HG03280 (cell line): ENCODE measurements around the gene MUCL3.
"Not testable (repeated sequence)": the region's sequence is repeated elsewhere in the genome, so short reads cannot be mapped to it uniquely, and the experiment has no call there.

Source experiments
- ATAC-seq: cut with Tn5 transposase; IDR thresholded peaks from one replicate; pipeline ENCODE4 v1.9.1; 2021; ENCODE audit warnings: mild to moderate bottlenecking, moderate library complexity; ENCODE audit not compliant: unreplicated experiment

The MUCL3 gene, protein sequence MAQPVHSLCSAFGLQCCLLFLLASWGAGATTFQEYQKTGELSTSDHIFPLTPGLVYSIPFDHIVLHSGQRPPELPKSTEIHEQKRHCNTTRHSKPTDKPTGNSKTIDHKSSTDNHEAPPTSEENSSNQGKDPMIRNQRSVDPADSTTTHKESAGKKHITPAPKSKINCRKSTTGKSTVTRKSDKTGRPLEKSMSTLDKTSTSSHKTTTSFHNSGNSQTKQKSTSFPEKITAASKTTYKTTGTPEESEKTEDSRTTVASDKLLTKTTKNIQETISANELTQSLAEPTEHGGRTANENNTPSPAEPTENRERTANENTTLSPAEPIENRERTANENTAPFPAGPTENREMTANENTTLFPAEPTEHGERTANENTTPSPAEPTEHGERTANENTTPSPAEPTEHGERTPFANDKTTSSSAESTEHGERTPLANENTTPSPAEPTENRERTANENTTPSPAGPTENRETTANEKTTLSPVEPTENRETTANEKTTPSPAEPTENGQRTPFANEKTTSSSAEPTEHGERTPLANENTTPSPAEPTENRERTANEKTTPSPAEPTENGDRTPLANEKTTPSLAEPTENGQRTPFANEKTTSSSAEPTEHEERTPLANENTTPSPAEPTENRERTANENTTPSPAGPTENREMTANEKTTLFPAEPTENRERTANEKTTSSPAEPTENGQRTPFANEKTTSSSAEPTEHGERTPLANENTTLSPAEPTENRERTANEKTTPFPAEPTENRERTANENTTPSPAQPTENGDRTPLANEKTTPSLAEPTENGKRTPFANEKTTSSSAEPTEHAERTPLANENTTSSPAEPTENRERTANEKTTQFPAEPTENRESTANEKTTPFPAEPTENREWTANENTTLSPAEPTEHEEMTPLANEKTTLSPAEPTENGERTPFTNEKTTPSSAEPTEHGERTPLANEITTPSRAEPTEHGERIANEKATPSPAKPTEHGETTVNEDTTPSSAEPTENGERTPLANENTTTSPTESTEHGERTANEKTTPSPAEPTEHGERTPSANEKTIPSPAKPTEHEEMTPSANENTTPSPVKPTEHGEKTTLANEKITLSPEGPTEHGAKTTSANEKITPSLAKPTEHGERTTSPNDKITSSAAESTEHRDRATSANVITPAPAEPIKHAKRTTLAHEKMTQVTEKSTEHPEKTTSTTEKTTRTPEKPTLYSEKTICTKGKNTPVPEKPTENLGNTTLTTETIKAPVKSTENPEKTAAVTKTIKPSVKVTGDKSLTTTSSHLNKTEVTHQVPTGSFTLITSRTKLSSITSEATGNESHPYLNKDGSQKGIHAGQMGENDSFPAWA (N-terminal part only)

DNA sequence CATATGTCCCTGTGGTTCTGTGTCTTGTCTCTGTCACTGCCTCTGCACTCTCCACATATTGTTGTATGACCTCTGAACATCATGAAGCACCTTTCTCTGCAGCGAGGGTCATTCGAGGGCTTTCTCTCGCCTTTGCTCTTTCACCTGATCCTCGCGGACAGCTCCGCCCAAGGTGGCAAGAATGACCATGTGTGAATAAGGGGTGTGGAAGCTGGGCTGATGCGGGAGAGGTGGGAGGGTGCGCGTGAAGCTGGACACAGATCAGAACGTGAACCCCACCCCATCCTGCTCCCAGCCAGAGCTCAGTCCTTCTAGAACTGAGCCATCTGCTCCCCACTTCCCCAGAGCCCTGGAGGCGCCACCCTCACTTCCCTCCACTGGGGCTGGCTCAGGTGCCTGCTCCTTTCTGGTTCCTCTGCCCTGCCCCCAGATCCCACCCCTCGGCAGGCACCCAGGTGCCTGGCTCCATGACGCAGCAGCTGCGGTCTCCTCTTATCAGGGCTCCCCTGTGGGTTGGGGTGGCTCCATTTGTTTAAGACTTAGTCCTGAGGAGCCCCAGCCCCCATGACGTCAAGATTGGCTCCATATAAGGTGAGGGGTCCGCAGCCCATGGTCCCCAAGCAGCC lies at the start of gene MUCL3:
Gene MUCL3 (plus strand): TSS at position 613 of the 626 bp plus-strand sequence. CDS start 27 bp downstream, outside the sequence.
- no peak for ATAC-seq

DNA sequence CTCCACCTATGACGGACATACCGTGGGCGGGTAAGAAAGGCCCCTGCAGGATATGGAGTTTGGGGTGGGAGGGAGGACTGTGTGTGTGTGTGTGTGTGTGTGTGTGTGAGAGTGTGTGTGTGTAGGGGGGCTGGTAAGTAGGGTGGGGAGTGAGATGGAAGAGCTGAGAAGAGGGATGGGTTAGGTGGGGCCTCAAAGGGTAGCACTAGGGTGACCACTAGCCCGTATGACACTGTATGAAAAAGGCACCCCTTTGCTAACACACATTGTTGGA lies 49.4 kb upstream of the MUCL3 start:
- no peak for ATAC-seq

DNA sequence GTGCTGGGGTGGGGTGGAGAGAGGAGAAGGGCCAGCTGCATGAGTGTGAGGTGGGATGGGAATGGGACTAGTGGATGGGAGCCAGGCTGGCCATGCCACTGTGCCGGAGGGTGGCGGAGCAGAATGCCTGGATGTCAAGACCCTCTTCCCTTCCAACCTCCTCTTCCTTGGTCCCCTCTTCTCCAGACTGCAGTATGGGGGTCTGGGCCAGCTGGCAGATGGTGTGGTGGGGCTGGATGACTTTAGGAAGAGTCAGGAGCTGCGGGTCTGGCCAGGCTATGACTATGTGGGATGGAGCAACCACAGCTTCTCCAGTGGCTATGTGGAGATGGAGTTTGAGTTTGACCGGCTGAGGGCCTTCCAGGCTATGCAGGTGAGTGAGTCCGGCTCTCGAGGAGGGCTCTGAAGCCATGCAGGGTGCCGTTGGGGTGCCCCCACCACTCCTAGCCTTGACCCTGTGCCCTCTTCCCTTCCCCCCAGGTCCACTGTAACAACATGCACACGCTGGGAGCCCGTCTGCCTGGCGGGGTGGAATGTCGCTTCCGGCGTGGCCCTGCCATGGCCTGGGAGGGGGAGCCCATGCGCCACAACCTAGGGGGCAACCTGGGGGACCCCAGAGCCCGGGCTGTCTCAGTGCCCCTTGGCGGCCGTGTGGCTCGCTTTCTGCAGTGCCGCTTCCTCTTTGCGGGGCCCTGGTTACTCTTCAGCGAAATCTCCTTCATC lies 48.8 kb upstream of the MUCL3 start:
- no peak for ATAC-seq

DNA sequence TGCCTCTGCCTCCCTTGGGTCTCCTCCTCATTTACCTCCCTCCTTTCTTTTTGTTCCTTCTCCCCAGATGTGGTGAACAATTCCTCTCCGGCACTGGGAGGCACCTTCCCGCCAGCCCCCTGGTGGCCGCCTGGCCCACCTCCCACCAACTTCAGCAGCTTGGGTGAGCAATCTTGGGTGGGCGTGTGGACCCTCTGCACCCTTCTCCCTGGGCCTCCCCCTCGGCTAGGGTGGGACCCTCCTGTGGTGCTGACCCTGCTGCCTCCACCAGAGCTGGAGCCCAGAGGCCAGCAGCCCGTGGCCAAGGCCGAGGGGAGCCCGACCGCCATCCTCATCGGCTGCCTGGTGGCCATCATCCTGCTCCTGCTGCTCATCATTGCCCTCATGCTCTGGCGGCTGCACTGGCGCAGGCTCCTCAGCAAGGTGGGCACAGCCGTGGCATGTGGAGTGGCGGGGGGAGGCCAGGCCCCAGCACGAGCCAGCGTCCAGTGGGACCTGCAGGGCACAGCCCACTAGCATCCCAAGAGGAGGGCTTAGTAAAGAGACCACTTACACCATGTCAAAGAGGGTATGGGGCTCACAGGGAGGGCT lies 47.7 kb upstream of the MUCL3 start:
- no peak for ATAC-seq

DNA sequence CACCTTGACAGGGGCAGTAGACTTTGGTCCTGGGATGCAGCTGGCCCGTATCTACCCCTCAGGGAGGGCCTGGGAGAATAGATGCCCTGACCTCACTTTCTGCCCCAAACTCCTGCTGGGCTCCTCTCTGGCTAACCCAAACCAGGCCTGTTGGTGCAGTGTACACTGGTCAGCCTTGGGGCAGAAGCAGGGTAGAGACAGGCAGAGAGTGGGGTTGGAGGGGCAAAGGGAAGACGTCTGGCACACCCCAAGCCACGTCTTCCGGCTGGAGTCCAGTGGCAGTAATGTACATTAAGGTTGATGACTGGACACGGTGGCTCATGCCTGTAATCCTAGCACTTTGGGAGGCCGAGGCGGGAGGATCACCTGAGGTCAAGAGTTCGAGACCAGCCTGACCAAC lies 47.1 kb upstream of the MUCL3 start:
- no peak for ATAC-seq

DNA sequence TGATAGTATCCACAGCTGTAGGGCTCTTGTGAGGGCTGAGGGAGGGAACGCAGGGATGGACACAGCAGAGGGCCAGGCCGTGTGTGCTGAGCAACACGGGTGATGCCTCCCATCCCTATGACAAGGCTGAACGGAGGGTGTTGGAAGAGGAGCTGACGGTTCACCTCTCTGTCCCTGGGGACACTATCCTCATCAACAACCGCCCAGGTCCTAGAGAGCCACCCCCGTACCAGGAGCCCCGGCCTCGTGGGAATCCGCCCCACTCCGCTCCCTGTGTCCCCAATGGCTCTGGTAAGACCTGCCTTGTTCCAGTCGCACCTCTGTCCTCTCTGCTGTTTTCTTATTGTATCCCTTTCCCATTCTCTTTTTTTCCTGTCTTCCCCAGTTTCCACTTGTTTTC lies 46.4 kb upstream of the MUCL3 start:
- ATAC-seq, result no peak

DNA sequence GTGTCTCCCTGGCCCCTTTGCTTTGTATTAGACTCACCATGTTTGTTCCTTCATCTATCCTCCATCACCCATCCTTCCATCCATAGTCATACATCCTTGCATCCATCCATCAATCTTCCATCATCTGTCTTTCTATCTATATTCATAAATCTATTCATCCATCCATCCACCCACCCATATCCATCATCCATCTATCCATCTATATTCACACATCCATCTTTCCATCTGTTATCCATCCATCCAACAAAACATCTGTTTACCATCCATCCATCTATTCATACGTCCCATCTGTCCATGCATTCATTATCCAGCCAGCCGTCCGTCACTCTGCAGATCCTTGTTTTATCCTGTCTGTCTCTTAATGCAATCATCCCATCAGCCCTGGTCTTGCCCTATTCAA lies 45.8 kb upstream of the MUCL3 start:
- no peak for ATAC-seq

DNA sequence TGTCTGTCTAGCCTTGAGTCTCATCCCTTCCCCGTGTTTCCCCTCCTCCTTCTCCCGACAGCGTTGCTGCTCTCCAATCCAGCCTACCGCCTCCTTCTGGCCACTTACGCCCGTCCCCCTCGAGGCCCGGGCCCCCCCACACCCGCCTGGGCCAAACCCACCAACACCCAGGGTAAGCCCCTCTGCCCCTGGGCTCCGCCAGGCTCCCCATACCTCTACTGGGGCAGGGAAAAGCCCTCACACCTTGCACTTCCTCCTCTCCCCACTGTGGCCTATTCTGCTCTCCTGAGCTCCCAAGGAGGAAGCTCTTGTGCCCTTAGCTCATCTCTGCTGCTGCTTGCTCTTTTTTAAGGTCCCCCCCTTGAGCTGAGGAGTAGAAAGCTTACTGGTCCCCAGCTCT lies 45.4 kb upstream of the MUCL3 start:
- no peak for ATAC-seq

DNA sequence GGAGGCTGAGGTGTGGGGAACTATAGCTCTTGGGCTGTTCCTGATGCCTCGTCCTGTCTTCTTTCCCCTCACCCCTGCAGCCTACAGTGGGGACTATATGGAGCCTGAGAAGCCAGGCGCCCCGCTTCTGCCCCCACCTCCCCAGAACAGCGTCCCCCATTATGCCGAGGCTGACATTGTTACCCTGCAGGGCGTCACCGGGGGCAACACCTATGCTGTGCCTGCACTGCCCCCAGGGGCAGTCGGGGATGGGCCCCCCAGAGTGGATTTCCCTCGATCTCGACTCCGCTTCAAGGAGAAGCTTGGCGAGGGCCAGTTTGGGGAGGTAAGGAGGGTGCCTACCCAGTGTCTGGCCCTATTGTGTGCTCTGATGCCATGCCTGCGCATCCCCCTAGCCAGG lies 44.2 kb upstream of the MUCL3 start:
- ATAC-seq, result no peak

DNA sequence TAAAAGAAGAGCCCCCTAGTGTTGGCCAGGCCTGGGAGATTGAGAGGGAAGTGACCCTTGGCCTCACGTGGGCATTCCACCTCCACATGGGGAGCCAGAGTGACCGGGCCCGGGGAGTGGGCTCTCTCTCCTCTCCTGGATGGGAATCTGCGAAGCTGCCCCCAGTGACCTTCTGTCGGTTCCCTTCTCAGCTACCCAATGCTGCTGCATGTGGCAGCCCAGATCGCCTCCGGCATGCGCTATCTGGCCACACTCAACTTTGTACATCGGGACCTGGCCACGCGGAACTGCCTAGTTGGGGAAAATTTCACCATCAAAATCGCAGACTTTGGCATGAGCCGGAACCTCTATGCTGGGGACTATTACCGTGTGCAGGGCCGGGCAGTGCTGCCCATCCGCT lies 42.9 kb upstream of the MUCL3 start:
- no peak for ATAC-seq

DNA sequence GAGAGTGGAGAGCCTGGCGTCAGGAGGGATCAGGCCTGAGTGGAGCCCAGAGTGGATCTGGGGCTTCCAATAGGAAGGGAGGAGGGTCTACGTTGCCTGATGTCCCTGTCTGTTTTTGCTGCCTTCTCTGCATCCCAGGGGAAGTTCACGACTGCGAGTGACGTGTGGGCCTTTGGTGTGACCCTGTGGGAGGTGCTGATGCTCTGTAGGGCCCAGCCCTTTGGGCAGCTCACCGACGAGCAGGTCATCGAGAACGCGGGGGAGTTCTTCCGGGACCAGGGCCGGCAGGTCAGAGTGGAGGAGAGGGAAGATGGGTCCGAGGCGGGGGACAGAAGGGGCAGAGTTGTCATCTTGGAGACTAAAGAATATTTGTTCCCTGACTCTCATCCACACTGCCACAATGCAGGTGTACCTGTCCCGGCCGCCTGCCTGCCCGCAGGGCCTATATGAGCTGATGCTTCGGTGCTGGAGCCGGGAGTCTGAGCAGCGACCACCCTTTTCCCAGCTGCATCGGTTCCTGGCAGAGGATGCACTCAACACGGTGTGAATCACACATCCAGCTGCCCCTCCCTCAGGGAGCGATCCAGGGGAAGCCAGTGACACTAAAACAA lies 41.9 kb upstream of the MUCL3 start:
- ATAC-seq, result no peak

DNA sequence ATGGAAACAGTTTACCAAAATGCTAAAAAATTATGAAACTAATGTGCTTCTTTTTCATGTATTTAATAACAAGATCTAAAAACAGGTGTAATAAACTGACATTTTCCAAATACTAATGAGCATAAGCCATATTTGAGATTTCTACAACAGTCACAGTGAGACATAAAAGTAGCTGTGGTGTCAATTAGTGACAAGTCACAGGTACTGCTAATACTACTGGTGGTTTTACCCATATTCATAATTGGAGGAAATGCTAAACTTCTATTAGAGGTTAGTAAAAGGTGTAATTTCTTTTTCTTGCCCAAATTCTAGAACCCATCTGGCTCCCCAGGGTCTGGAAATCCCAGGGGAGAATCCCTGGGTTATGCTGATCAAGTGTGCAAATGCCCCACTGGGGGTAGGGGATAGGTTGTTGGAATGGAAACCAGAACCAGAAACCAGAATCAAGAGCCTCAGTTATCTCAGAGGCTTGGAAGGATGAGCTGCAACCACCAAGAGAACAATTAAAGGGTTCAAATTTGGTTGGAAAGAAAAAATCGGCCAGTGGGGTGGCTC lies 39.8 kb upstream of the MUCL3 start:
- ATAC-seq, result no peak

DNA sequence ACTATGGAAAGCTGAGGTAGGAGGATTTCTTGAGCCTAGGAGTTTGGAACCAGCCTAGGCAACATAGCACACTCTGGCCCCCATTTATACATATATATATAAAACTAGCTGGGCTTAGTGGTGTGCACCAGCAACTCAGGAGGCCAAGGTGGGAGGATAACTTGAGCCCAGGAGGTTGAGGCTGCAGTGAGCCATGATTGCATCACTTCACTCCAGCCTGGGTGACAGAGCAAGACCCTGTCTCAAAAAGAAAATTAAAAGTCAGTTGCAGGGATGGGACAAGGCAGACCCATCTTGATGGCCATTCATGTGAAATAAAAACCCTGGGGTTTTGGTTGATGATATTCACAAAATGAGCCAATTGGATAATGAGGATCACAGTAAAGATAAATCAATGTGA lies 39.3 kb upstream of the MUCL3 start:
- ATAC-seq, result no peak

DNA sequence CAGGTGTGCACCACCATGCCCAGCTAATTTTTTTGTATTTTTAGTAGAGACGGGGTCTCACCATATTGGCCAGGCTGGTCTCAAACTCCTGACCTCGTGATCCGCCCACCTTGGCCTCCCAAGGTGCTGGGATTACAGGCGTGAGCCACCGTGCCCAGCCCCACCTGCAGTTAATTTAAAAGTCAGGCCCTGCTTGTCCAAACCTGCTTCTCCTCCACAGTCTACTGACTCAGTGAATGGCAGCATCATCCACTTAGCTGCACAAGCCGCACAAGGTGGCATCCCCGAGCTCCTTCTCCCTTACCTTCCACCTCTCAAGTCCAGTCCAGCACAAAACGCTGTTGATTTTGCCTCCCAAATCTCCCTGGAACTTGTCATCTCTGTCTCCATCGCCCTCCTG lies 38.6 kb upstream of the MUCL3 start:
- ATAC-seq, result not testable (repeated sequence)

DNA sequence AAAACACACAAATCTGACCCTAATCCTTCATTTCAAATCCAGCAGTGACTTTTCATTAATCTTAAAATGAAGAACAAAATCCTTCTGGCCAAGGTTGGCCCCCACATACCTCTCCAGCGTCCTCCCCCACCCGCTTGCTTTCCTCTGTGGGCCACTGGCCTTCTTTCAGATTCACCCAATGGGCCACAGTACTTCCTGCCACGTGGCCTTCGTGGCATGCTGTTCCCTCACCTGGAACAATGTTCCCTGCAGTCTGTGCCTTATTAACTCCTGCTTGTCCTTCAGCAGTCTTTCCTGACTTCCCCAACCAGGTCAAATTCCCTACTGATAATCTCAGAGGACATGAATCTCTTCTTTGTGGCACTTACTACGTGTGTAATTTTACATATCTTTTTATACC lies 38.1 kb upstream of the MUCL3 start:
- ATAC-seq, result no peak

DNA sequence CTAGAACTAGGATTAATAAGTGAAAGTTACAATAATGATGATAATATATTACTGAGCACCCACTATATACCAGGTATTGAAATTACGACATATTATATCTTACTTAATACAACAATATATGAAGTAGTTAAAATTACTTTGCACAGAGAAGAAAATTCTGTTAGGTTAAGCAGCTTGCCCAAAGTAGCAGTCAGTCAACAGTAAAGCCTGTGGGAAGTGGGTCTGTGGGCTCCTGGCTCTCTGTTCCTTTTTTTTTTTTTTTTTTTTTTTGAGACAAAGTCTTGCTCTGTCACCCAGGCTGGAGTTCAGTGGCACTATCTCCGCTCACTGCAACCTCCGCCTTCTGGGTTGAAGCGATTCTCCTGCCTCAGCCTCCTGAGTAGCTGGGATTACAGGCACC lies 37.5 kb upstream of the MUCL3 start:
- no peak for ATAC-seq

DNA sequence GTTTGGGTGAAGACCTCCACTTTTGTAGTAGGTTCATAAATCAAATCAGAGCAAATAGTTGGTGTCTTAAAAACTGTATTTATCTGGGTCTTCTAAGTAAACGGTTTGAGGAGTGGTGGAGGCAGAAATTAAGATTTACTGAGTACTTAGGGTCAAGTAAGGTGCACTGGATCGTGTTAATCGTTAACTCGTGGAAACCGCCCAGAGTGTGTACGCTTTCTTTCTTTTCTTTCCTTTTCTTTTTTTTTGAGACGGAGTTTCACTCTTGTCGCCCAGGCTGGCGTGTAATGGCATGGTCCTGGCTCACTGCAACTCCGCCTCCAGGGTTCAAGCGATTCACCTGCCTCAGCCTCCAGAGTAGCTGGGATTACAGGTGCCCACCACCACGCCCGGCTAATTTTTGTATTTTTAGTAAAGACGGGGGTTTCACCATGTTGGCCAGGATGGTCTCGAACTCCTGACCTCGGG lies 33.4 kb upstream of the MUCL3 start:
- ATAC-seq, result not testable (repeated sequence)

DNA sequence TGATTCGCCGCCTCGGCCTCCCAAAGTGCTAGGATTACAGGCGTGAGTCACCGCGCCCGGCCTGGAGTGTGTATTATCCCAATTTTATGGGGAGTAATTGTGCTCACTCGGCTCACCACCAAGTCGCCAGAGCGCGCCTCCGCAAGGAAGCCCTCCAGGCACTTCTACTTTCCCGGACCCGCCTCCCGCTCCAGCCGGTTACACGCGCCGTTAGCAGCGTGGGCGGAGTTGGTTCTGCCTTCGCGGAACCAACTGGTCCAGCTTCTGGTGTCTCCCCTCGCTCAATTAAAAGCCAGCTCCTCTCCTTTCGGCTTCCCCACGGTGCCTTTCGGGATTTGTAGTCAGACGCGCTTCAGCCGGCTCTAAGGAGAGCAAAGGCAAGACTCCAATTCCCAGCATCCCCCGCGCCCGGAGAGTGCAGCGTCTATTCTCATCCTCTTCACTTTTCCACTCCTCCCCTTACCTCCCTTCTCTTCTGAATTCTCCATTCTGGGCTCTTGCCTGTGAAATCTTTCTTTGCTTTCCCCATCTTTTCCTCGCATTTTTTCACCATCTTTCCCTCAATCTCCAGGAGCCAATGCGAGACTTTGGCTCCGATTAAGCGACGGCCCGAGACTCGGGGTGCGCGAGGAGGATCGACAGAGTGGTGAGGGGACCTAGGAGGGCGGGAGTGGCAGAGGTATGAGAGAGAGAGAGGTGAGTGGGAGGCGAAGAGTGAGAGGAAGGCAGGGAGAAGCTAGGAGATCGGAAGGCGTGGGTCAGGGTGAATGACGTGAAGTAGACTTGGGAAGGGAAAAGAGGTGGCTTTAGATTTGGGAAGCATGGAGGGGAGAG lies 32.8 kb upstream of the MUCL3 start, which contains the start of gene GTF2H4:
Gene GTF2H4 (plus strand): TSS at position 450 of the 834 bp plus-strand sequence.
- peak; percentile 94 for ATAC-seq
